HEK293 (cell line): Measurements from ENCODE around the gene OR2A25.

Experiments used
- CTCF ChIA-PET: fragments of 350-600 bp; formaldehyde crosslinking; extraction: SDS; loops from one replicate; lab custom pipeline; 2021; ENCODE audit warnings: antibody characterized with exemption; lab: Yijun Ruan, JAX
- POLR2A ChIA-PET: fragments of 300-600 bp; formaldehyde crosslinking; extraction: SDS; loops from one replicate; lab custom pipeline; 2020; ENCODE audit warnings: antibody characterized with exemption, inconsistent platforms; lab: Yijun Ruan, JAX
- H3K27ac ChIP-seq: fragments of 200-500 bp; sonication (Bioruptor generic); 2 replicates; pipeline ENCODE4 v1.5.1; 2014; ENCODE audit warnings: low read depth, low read length, control low read depth, inconsistent platforms; ENCODE audit errors: extremely low read depth
- H3K36me3 ChIP-seq, 2 experiments: fragments of 200-500 bp in 1 of 2; sonication (Bioruptor generic) in 1 of 2; 1 replicate in 1 of 2; 2 replicates in 1 of 2; pipeline ENCODE4 v1.5.1; 2014 to 2017; ENCODE audit warnings: inconsistent platforms in 2 of 2, low read length in 2 of 2; ENCODE audit not compliant: control insufficient read depth in 2 of 2, insufficient read depth in 1 of 2
- H3K4me1 ChIP-seq: fragments of 200-500 bp; sonication (Bioruptor generic); 2 replicates; pipeline ENCODE4 v1.5.1; 2014; ENCODE audit warnings: mild to moderate bottlenecking, low read length, inconsistent platforms; ENCODE audit not compliant: control insufficient read depth, insufficient read depth
- H3K4me3 ChIP-seq: 2 replicates; pipeline ENCODE4 v1.5.1; 2011; ENCODE audit warnings: low read depth, mild to moderate bottlenecking, control low read depth, low read length, moderate library complexity
- H3K9me3 ChIP-seq: fragments of 200-500 bp; sonication (Bioruptor generic); 2 replicates; pipeline ENCODE4 v1.5.1; 2014; ENCODE audit warnings: low read depth, low read length, inconsistent platforms; ENCODE audit not compliant: control insufficient read depth, insufficient read depth
- CTCF ChIP-seq: fragments of 450-650 bp; formaldehyde crosslinking; IDR thresholded peaks from 2 replicates; pipeline ENCODE4 v1.5.1; 2016; ENCODE audit warnings: missing biosample characterization, missing genetic modification characterization
- GFI1B ChIP-seq: fragments of 450-650 bp; formaldehyde crosslinking; IDR thresholded peaks from 2 replicates; pipeline ENCODE4 v1.5.1; 2016; ENCODE audit warnings: missing biosample characterization, missing genetic modification characterization
- GLIS2 ChIP-seq: fragments of 450-650 bp; formaldehyde crosslinking; IDR thresholded peaks from 2 replicates; pipeline ENCODE4 v1.5.1; 2016; ENCODE audit warnings: missing biosample characterization, missing genetic modification characterization
- KLF10 ChIP-seq: fragments of 450-650 bp; IDR thresholded peaks from 2 replicates; pipeline ENCODE4 v1.5.1; 2018; ENCODE audit warnings: missing biosample characterization, mild to moderate bottlenecking, missing genetic modification characterization
- MYNN ChIP-seq: fragments of 450-650 bp; formaldehyde crosslinking; IDR thresholded peaks from 2 replicates; pipeline ENCODE4 v1.5.1; 2016; ENCODE audit warnings: missing biosample characterization, missing genetic modification characterization, borderline replicate concordance
- REPIN1 ChIP-seq: fragments of 450-650 bp; formaldehyde crosslinking; IDR thresholded peaks from 2 replicates; pipeline ENCODE4 v1.5.1; 2017; ENCODE audit warnings: missing biosample characterization, missing genetic modification characterization, low read depth
- TRIM28 ChIP-seq: IDR thresholded peaks from 2 replicates; pipeline ENCODE4 v1.6.1; 2011; ENCODE audit warnings: low read length, control low read depth, borderline replicate concordance
- WT1 ChIP-seq: fragments of 450-650 bp; formaldehyde crosslinking; IDR thresholded peaks from 2 replicates; pipeline ENCODE4 v1.5.1; 2016; ENCODE audit warnings: missing biosample characterization, missing genetic modification characterization
- ZNF10 ChIP-seq: fragments of 450-650 bp; formaldehyde crosslinking; IDR thresholded peaks from 2 replicates; pipeline ENCODE4 v1.5.1; 2017; ENCODE audit warnings: missing biosample characterization, missing genetic modification characterization
- ZNF132 ChIP-seq: fragments of 450-650 bp; formaldehyde crosslinking; IDR thresholded peaks from 2 replicates; pipeline ENCODE4 v1.5.1; 2017; ENCODE audit warnings: missing biosample characterization, missing genetic modification characterization, borderline replicate concordance
- ZNF175 ChIP-seq: fragments of 450-650 bp; formaldehyde crosslinking; IDR thresholded peaks from 2 replicates; pipeline ENCODE4 v1.5.1; 2016; ENCODE audit warnings: missing biosample characterization, missing genetic modification characterization
- ZNF2 ChIP-seq: fragments of 450-650 bp; formaldehyde crosslinking; IDR thresholded peaks from 2 replicates; pipeline ENCODE4 v1.5.1; 2016; ENCODE audit warnings: missing biosample characterization, missing genetic modification characterization
- ZNF292 ChIP-seq: fragments of 450-650 bp; formaldehyde crosslinking; IDR thresholded peaks from 2 replicates; pipeline ENCODE4 v1.5.1; 2016; ENCODE audit warnings: low read depth, missing biosample characterization, missing genetic modification characterization, borderline replicate concordance
- ZNF398 ChIP-seq: fragments of 450-650 bp; formaldehyde crosslinking; IDR thresholded peaks from 2 replicates; pipeline ENCODE4 v1.5.1; 2017; ENCODE audit warnings: missing biosample characterization, missing genetic modification characterization
- ZNF473 ChIP-seq: fragments of 450-650 bp; formaldehyde crosslinking; IDR thresholded peaks from 2 replicates; pipeline ENCODE4 v1.5.1; 2017; ENCODE audit warnings: missing biosample characterization, missing genetic modification characterization
- ZNF488 ChIP-seq: fragments of 450-650 bp; formaldehyde crosslinking; IDR thresholded peaks from 2 replicates; pipeline ENCODE4 v1.5.1; 2016; ENCODE audit warnings: missing biosample characterization, missing genetic modification characterization
- ZNF514 ChIP-seq: fragments of 450-650 bp; formaldehyde crosslinking; IDR thresholded peaks from 2 replicates; pipeline ENCODE4 v1.5.1; 2016; ENCODE audit warnings: missing biosample characterization, missing genetic modification characterization
- ZNF555 ChIP-seq: fragments of 450-650 bp; formaldehyde crosslinking; conservative IDR thresholded peaks from 2 replicates; pipeline ENCODE4 v1.5.1; 2017; ENCODE audit warnings: missing biosample characterization, mild to moderate bottlenecking, missing genetic modification characterization, inconsistent platforms
- ZNF561 ChIP-seq: fragments of 450-650 bp; IDR thresholded peaks from 2 replicates; pipeline ENCODE4 v1.5.1; 2018; ENCODE audit warnings: missing biosample characterization, missing genetic modification characterization, borderline replicate concordance
- ZNF654 ChIP-seq: fragments of 450-650 bp; formaldehyde crosslinking; IDR thresholded peaks from 2 replicates; pipeline ENCODE4 v1.5.1; 2016; ENCODE audit warnings: low read depth, missing biosample characterization, missing genetic modification characterization
- ZNF658 ChIP-seq: fragments of 450-650 bp; formaldehyde crosslinking; IDR thresholded peaks from 2 replicates; pipeline ENCODE4; 2016; ENCODE audit warnings: missing biosample characterization, missing genetic modification characterization
- ZSCAN23 ChIP-seq: fragments of 450-650 bp; formaldehyde crosslinking; IDR thresholded peaks from 2 replicates; pipeline ENCODE4 v1.5.1; 2016; ENCODE audit warnings: missing biosample characterization, missing genetic modification characterization
- ZSCAN4 ChIP-seq: fragments of 450-650 bp; formaldehyde crosslinking; IDR thresholded peaks from 2 replicates; pipeline ENCODE4 v1.5.1; 2017; ENCODE audit warnings: missing biosample characterization, missing genetic modification characterization
- TF ChIP-seq, protein P1 (sequence below): fragments of 450-650 bp; formaldehyde crosslinking; conservative IDR thresholded peaks from 2 replicates; pipeline ENCODE4 v1.5.1; 2016; ENCODE audit warnings: low read depth, missing biosample characterization, missing genetic modification characterization

Gene OR2A25

GRCh38 chr7:144027070-144027469 is 42.5 kb upstream of the OR2A25 start:
- no peak overlapping the region for H3K27ac ChIP-seq
- H3K4me3 ChIP-seq = no peak overlapping the region
- TF ChIP-seq ZNF488 (tag by site-specific recombination) (no peak), ZNF654 (tag by site-specific recombination) (peak; percentile 58), KLF10 (tag by site-specific recombination) (no peak), GLIS2 (tag by site-specific recombination) (no peak), GFI1B (tag by site-specific recombination) (no peak), ZNF175 (no peak), MYNN (tag by site-specific recombination) (no peak), TRIM28 (no peak), ZNF132 (tag by site-specific recombination) (no peak), ZNF561 (tag by site-specific recombination) (no peak), ZNF473 (tag by site-specific recombination) (no peak), CTCF (tag by site-specific recombination) (peak; percentile 47; the same call in 1 of the 2 replicates), ZNF555 (no peak)
- TF ChIP-seq, protein P1, sequence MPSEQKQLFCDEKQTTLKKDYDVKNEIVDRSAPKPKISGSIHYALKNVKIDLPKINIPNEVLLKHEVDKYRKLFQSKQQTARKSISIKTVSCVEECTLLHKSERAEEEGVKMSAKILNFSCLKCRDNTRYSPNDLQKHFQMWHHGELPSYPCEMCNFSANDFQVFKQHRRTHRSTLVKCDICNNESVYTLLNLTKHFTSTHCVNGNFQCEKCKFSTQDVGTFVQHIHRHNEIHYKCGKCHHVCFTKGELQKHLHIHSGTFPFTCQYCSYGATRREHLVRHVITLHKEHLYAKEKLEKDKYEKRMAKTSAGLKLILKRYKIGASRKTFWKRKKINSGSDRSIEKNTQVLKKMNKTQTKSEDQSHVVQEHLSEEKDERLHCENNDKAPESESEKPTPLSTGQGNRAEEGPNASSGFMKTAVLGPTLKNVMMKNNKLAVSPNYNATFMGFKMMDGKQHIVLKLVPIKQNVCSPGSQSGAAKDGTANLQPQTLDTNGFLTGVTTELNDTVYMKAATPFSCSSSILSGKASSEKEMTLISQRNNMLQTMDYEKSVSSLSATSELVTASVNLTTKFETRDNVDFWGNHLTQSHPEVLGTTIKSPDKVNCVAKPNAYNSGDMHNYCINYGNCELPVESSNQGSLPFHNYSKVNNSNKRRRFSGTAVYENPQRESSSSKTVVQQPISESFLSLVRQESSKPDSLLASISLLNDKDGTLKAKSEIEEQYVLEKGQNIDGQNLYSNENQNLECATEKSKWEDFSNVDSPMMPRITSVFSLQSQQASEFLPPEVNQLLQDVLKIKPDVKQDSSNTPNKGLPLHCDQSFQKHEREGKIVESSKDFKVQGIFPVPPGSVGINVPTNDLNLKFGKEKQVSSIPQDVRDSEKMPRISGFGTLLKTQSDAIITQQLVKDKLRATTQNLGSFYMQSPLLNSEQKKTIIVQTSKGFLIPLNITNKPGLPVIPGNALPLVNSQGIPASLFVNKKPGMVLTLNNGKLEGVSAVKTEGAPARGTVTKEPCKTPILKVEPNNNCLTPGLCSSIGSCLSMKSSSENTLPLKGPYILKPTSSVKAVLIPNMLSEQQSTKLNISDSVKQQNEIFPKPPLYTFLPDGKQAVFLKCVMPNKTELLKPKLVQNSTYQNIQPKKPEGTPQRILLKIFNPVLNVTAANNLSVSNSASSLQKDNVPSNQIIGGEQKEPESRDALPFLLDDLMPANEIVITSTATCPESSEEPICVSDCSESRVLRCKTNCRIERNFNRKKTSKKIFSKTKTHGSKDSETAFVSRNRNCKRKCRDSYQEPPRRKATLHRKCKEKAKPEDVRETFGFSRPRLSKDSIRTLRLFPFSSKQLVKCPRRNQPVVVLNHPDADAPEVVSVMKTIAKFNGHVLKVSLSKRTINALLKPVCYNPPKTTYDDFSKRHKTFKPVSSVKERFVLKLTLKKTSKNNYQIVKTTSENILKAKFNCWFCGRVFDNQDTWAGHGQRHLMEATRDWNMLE = no peak
- POLR2A ChIA-PET = no interaction called here
- no peaks in the 10 kb centered on the region for H3K4me1 ChIP-seq
- H3K36me3 ChIP-seq = no peaks in the 10 kb centered on the region
- CTCF ChIA-PET = interaction anchor here (0.6 to 2.8 kb wide), 6 partner anchors 9 to 809 kb away, joined by 3 to 13 read pairs (median 4); partner anchors contain the start of gene TPK1
- H3K9me3 ChIP-seq = no peaks in the 10 kb centered on the region

DNA sequence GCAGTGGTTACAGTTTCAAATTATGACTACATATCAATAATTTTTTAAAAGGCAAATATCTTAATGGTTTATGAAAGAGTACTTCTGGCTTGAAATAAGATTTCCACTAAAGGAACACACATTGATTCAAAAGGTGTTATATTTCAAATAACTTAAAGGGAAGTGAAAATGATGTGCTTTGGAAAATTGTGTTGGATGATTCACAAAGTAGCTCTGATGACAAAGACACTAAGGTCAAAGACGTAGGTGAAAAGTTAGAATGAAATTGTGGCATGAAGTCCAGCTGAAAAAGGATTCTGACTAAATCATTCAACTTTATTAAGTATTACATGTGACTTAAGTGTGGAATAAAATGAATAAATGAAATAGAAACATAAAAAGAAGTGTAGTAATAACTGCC is 41.6 kb upstream of the OR2A25 start:
- Histone ChIP-seq H3K4me3 (no peak overlapping the region), H3K4me1 (no peaks in the 10 kb centered on the region), H3K27ac (no peak overlapping the region), H3K36me3 (no peaks in the 10 kb centered on the region), H3K9me3 (no peaks in the 10 kb centered on the region)
- ChIA-PET CTCF (interaction anchor here (0.7 to 2.8 kb wide), 3 partner anchors 9 to 100 kb away, joined by 3 to 13 read pairs (median 4); no protein-coding TSS in a partner anchor), POLR2A (no interaction called here)
- no peak for TF ChIP-seq ZSCAN23 (tag by site-specific recombination)
- TF ChIP-seq REPIN1 = no peak
- no peak for TF ChIP-seq ZNF514
- no peak for TF ChIP-seq ZNF292 (tag by site-specific recombination)
- no peak for TF ChIP-seq ZNF2 (tag by site-specific recombination)
- TF ChIP-seq ZNF658 (tag by site-specific recombination) = no peak
- no peak for TF ChIP-seq WT1 (tag by site-specific recombination)
- no peak for TF ChIP-seq ZNF10
- TF ChIP-seq ZSCAN4 = no peak
- TF ChIP-seq ZNF398 (tag by site-specific recombination) = no peak
